ENCODE results near the gene TBC1D4.

- no peak for TF ChIP-seq CTCF (IDR thresholded peaks at IDR 0.05)
- TF ChIP-seq POLR2A (IDR thresholded peaks at IDR 0.05) = no peak
Observed at GRCh38 chr13:75414036-75414827, 67.7 kb downstream of the TBC1D4 start.
